ENCODE results near the gene EIF2B2.
"Not testable (repeated sequence)": the region's sequence is repeated elsewhere in the genome, so short reads cannot be mapped to it uniquely, and the experiment has no call there.

The EIF2B2 gene

GRCh38 chr14:74995781-74996180, 6.9 kb upstream of the EIF2B2 start:
- not testable (repeated sequence) for DNase-seq (ENCODE audit: low read depth)

- no peak for DNase-seq (ENCODE audit: low read depth)
Measured at GRCh38 chr14:75001261-75001660, 1.5 kb upstream of the EIF2B2 start.

GRCh38 chr14:75001899-75002298, 822 bp upstream of the EIF2B2 start:
- no peak for DNase-seq (ENCODE audit: low read depth)

- DNase-seq (ENCODE audit: low read depth) = no peak
Measured at GRCh38 chr14:75003250-75004027, 718 bp downstream of the EIF2B2 start.

GRCh38 chr14:75005357-75005756, 2.6 kb downstream of the EIF2B2 start:
- DNase-seq (ENCODE audit: low read depth) = no peak

GRCh38 chr14:75009176-75009575, 6.5 kb downstream of the EIF2B2 start:
- DNase-seq (ENCODE audit: low read depth) = no peak

- DNase-seq (ENCODE audit: low read depth) = no peak
Measured at GRCh38 chr14:75010472-75011093, 7.9 kb downstream of the EIF2B2 start.

- peak; percentile 43 for DNase-seq (ENCODE audit: low read depth)
Measured at GRCh38 chr14:75011356-75011994, 8.8 kb downstream of the EIF2B2 start.

- no peak for DNase-seq (ENCODE audit: low read depth)
Measured at GRCh38 chr14:75013290-75013689, 10.6 kb downstream of the EIF2B2 start.

- DNase-seq (ENCODE audit: low read depth) = no peak
Measured at GRCh38 chr14:75015496-75015895, 12.8 kb downstream of the EIF2B2 start.

GRCh38 chr14:75016815-75017214, 14.1 kb downstream of the EIF2B2 start:
- DNase-seq (ENCODE audit: low read depth) = no peak

GRCh38 chr14:75018694-75019093, 16.0 kb downstream of the EIF2B2 start:
- DNase-seq (ENCODE audit: low read depth) = no peak

GRCh38 chr14:75022655-75023054, 19.9 kb downstream of the EIF2B2 start:
- DNase-seq (ENCODE audit: low read depth) = no peak

GRCh38 chr14:75023108-75023507, 20.4 kb downstream of the EIF2B2 start:
- no peak for DNase-seq (ENCODE audit: low read depth)

- DNase-seq (ENCODE audit: low read depth) = no peak
Measured at GRCh38 chr14:75025082-75025481, 22.4 kb downstream of the EIF2B2 start.

- DNase-seq (ENCODE audit: low read depth) = no peak
Measured at GRCh38 chr14:75025876-75026275, 23.2 kb downstream of the EIF2B2 start.

GRCh38 chr14:75030147-75030546, 27.4 kb downstream of the EIF2B2 start:
- no peak for DNase-seq (ENCODE audit: low read depth)

GRCh38 chr14:75032939-75033338, 30.2 kb downstream of the EIF2B2 start:
- DNase-seq (ENCODE audit: low read depth) = no peak

- no peak for DNase-seq (ENCODE audit: low read depth)
Measured at GRCh38 chr14:75040507-75040906, 37.8 kb downstream of the EIF2B2 start.

GRCh38 chr14:75040959-75041358, 38.2 kb downstream of the EIF2B2 start:
- DNase-seq (ENCODE audit: low read depth) = no peak

- no peak for DNase-seq (ENCODE audit: low read depth)
Measured at GRCh38 chr14:75041613-75042012, 38.9 kb downstream of the EIF2B2 start.

- no peak for DNase-seq (ENCODE audit: low read depth)
Measured at GRCh38 chr14:75042035-75042434, 39.3 kb downstream of the EIF2B2 start.

- no peak for DNase-seq (ENCODE audit: low read depth)
Measured at GRCh38 chr14:75044322-75044721, 41.6 kb downstream of the EIF2B2 start.

Data from GM04503 (cell line).